ENCODE results near the gene FSTL5. TPM values are rescaled to one million over a fixed set of nuclear protein-coding genes. Genes with fewer than 3 reads are reported as not detected.
A peak's percentile ranks its signal among the peaks of the same experiment; 100 is the strongest.

Gene FSTL5
- total and polyA plus RNA-seq, 5 donors: 0.02 TPM; not detected in 4

- intact Hi-C loops (cut with DNase I): no loop called here
- no peak overlapping the region for H3K4me3 ChIP-seq (ENCODE audit: low read length)
- H3K27me3 ChIP-seq (ENCODE audit: control insufficient read depth, insufficient read depth): no peaks in the 10 kb centered on the region
- DNase-seq: no peak
- peaks cover 6% of the 10 kb centered on the region for H3K9me3 ChIP-seq (ENCODE audit: control insufficient read depth, low read length)
- H3K4me1 ChIP-seq (ENCODE audit: control insufficient read depth, insufficient read depth, low read length): no peaks in the 10 kb centered on the region
- H3K27ac ChIP-seq (ENCODE audit: low read length): no peak overlapping the region
- WGBS: 79% methylated on average over 3 of the region's 3 CpGs
- ATAC-seq: no peak
These were observed 336.8 kb downstream of the FSTL5 start for GRCh38 chr4:161827013-161827412.

- no peak overlapping the region for H3K4me3 ChIP-seq (ENCODE audit: low read length)
- intact Hi-C loops (cut with DNase I): no loop called here
- H3K4me1 ChIP-seq (ENCODE audit: control insufficient read depth, insufficient read depth, low read length): no peaks in the 10 kb centered on the region
- no peak for ATAC-seq
- 95% methylated on average over 1 of the region's 1 CpG for WGBS
- H3K9me3 ChIP-seq (ENCODE audit: control insufficient read depth, low read length): peaks cover 6% of the 10 kb centered on the region
- H3K27ac ChIP-seq (ENCODE audit: low read length): no peak overlapping the region
- no peak for DNase-seq
- no peaks in the 10 kb centered on the region for H3K27me3 ChIP-seq (ENCODE audit: control insufficient read depth, insufficient read depth)
These were observed 340.4 kb downstream of the FSTL5 start for GRCh38 chr4:161823450-161823849.

GRCh38 chr4:161822174-161822573 is 341.6 kb downstream of the FSTL5 start:
- Histone ChIP-seq H3K27me3 (ENCODE audit: control insufficient read depth, insufficient read depth) (no peaks in the 10 kb centered on the region), H3K4me1 (ENCODE audit: control insufficient read depth, insufficient read depth, low read length) (no peaks in the 10 kb centered on the region), H3K9me3 (ENCODE audit: control insufficient read depth, low read length) (peaks cover 6% of the 10 kb centered on the region), H3K27ac (ENCODE audit: low read length) (no peak overlapping the region), H3K4me3 (ENCODE audit: low read length) (no peak overlapping the region)
- intact Hi-C loops (cut with DNase I): no loop called here
- WGBS: 95% methylated on average over 1 of the region's 1 CpG
- DNase-seq: no peak
- ATAC-seq: no peak

GRCh38 chr4:161817914-161818313 is 345.9 kb downstream of the FSTL5 start:
- no peaks in the 10 kb centered on the region for H3K4me1 ChIP-seq (ENCODE audit: control insufficient read depth, insufficient read depth, low read length)
- H3K4me3 ChIP-seq (ENCODE audit: low read length): no peak overlapping the region
- DNase-seq (no peak), ATAC-seq (no peak)
- H3K27me3 ChIP-seq (ENCODE audit: control insufficient read depth, insufficient read depth): no peaks in the 10 kb centered on the region
- intact Hi-C loops (cut with DNase I): no loop called here
- H3K27ac ChIP-seq (ENCODE audit: low read length): no peak overlapping the region
- peaks cover 3% of the 10 kb centered on the region for H3K9me3 ChIP-seq (ENCODE audit: control insufficient read depth, low read length)
- WGBS: 69% methylated on average over 11 of the region's 11 CpGs

GRCh38 chr4:161816958-161817357 is 346.8 kb downstream of the FSTL5 start:
- intact Hi-C loops (cut with DNase I): no loop called here
- H3K9me3 ChIP-seq (ENCODE audit: control insufficient read depth, low read length): no peaks in the 10 kb centered on the region
- H3K27ac ChIP-seq (ENCODE audit: low read length): no peak overlapping the region
- WGBS: 88% methylated on average over 1 of the region's 1 CpG
- ATAC-seq: no peak
- H3K4me1 ChIP-seq (ENCODE audit: control insufficient read depth, insufficient read depth, low read length): no peaks in the 10 kb centered on the region
- no peak overlapping the region for H3K4me3 ChIP-seq (ENCODE audit: low read length)
- H3K27me3 ChIP-seq (ENCODE audit: control insufficient read depth, insufficient read depth): no peaks in the 10 kb centered on the region
- DNase-seq: no peak

GRCh38 chr4:161815841-161816240 is 348.0 kb downstream of the FSTL5 start:
- intact Hi-C loops (cut with DNase I): no loop called here
- H3K9me3 ChIP-seq (ENCODE audit: control insufficient read depth, low read length): no peaks in the 10 kb centered on the region
- ATAC-seq: no peak
- no peak for DNase-seq
- H3K4me3 ChIP-seq (ENCODE audit: low read length): no peak overlapping the region
- no peaks in the 10 kb centered on the region for H3K27me3 ChIP-seq (ENCODE audit: control insufficient read depth, insufficient read depth)
- H3K27ac ChIP-seq (ENCODE audit: low read length): no peak overlapping the region
- H3K4me1 ChIP-seq (ENCODE audit: control insufficient read depth, insufficient read depth, low read length): no peaks in the 10 kb centered on the region
- WGBS: 79% methylated on average over 1 of the region's 1 CpG

GRCh38 chr4:161813889-161814288 is 349.9 kb downstream of the FSTL5 start:
- Histone ChIP-seq H3K9me3 (ENCODE audit: control insufficient read depth, low read length) (no peaks in the 10 kb centered on the region), H3K4me1 (ENCODE audit: control insufficient read depth, insufficient read depth, low read length) (no peaks in the 10 kb centered on the region), H3K4me3 (ENCODE audit: low read length) (no peak overlapping the region), H3K27ac (ENCODE audit: low read length) (no peak overlapping the region), H3K27me3 (ENCODE audit: control insufficient read depth, insufficient read depth) (no peaks in the 10 kb centered on the region)
- DNase-seq (no peak), ATAC-seq (no peak)
- intact Hi-C loops (cut with DNase I): no loop called here

- no peaks in the 10 kb centered on the region for H3K9me3 ChIP-seq (ENCODE audit: control insufficient read depth, low read length)
- no peaks in the 10 kb centered on the region for H3K27me3 ChIP-seq (ENCODE audit: control insufficient read depth, insufficient read depth)
- 78% methylated on average over 5 of the region's 5 CpGs for WGBS
- H3K4me1 ChIP-seq (ENCODE audit: control insufficient read depth, insufficient read depth, low read length): no peaks in the 10 kb centered on the region
- no peak overlapping the region for H3K4me3 ChIP-seq (ENCODE audit: low read length)
- H3K27ac ChIP-seq (ENCODE audit: low read length): no peak overlapping the region
- ATAC-seq (no peak), DNase-seq (no peak)
- intact Hi-C loops (cut with DNase I): no loop called here
These were observed 350.4 kb downstream of the FSTL5 start for GRCh38 chr4:161813389-161813788.

- Histone ChIP-seq H3K4me1 (ENCODE audit: control insufficient read depth, insufficient read depth, low read length) (no peaks in the 10 kb centered on the region), H3K4me3 (ENCODE audit: low read length) (no peak overlapping the region), H3K27me3 (ENCODE audit: control insufficient read depth, insufficient read depth) (no peaks in the 10 kb centered on the region), H3K27ac (ENCODE audit: low read length) (no peak overlapping the region), H3K9me3 (ENCODE audit: control insufficient read depth, low read length) (no peaks in the 10 kb centered on the region)
- 80% methylated on average over 2 of the region's 2 CpGs for WGBS
- intact Hi-C loops (cut with DNase I): no loop called here
- ATAC-seq (no peak), DNase-seq (no peak)
These were observed 360.6 kb downstream of the FSTL5 start for GRCh38 chr4:161803171-161803570.

GRCh38 chr4:161799710-161800109 is 364.1 kb downstream of the FSTL5 start:
- DNase-seq: no peak
- Histone ChIP-seq H3K4me3 (ENCODE audit: low read length) (no peak overlapping the region), H3K27me3 (ENCODE audit: control insufficient read depth, insufficient read depth) (no peaks in the 10 kb centered on the region), H3K4me1 (ENCODE audit: control insufficient read depth, insufficient read depth, low read length) (no peaks in the 10 kb centered on the region), H3K27ac (ENCODE audit: low read length) (no peak overlapping the region), H3K9me3 (ENCODE audit: control insufficient read depth, low read length) (no peaks in the 10 kb centered on the region)
- no peak for ATAC-seq
- 70% methylated on average over 3 of the region's 3 CpGs for WGBS
- intact Hi-C loops (cut with DNase I): no loop called here

GRCh38 chr4:161792991-161793390 is 370.8 kb downstream of the FSTL5 start:
- no peaks in the 10 kb centered on the region for H3K9me3 ChIP-seq (ENCODE audit: control insufficient read depth, low read length)
- 88% methylated on average over 4 of the region's 4 CpGs for WGBS
- H3K27ac ChIP-seq (ENCODE audit: low read length): no peak overlapping the region
- ATAC-seq (peak in 1 of 2 donors; percentile 24), DNase-seq (peak in 2 of 3 donors; percentile 17 to 44)
- no peaks in the 10 kb centered on the region for H3K4me1 ChIP-seq (ENCODE audit: control insufficient read depth, insufficient read depth, low read length)
- intact Hi-C loops (cut with DNase I): no loop called here
- no peak overlapping the region for H3K4me3 ChIP-seq (ENCODE audit: low read length)
- no peaks in the 10 kb centered on the region for H3K27me3 ChIP-seq (ENCODE audit: control insufficient read depth, insufficient read depth)

- no peak overlapping the region for H3K4me3 ChIP-seq (ENCODE audit: low read length)
- no peaks in the 10 kb centered on the region for H3K4me1 ChIP-seq (ENCODE audit: control insufficient read depth, insufficient read depth, low read length)
- DNase-seq (peak in 2 of 3 donors; percentile 12 to 18), ATAC-seq (no peak)
- H3K27me3 ChIP-seq (ENCODE audit: control insufficient read depth, insufficient read depth): no peaks in the 10 kb centered on the region
- 87% methylated on average over 13 of the region's 13 CpGs for WGBS
- H3K9me3 ChIP-seq (ENCODE audit: control insufficient read depth, low read length): no peaks in the 10 kb centered on the region
- intact Hi-C loops (cut with DNase I): no loop called here
- no peak overlapping the region for H3K27ac ChIP-seq (ENCODE audit: low read length)
These were observed 371.8 kb downstream of the FSTL5 start for GRCh38 chr4:161791796-161792556.

Measured in right cardiac atrium (tissue), 5 donors.